GM23248 (cell line): Measurements from ENCODE around the gene PPP6R2. TPM values are rescaled to one million over a fixed set of nuclear protein-coding genes. Genes with fewer than 3 reads are reported as not detected.
"Not testable (repeated sequence)": the region's sequence is repeated elsewhere in the genome, so short reads cannot be mapped to it uniquely, and the experiment has no call there.

Experiments used
- DNase-seq: peaks from one replicate; pipeline ENCODE4 v3.0.0-alpha.2; 2015
- H2AFZ ChIP-seq: fragments of 200-600 bp; sonication (generic); 2 replicates; pipeline ENCODE4 v1.6.1; 2016; ENCODE audit warnings: antibody characterized with exemption
- H3F3A ChIP-seq: fragments of 200-600 bp; sonication (generic); 2 replicates; pipeline ENCODE4 v1.6.1; 2016; ENCODE audit warnings: mild to moderate bottlenecking, antibody characterized with exemption, mixed run types; ENCODE audit not compliant: insufficient read depth
- H3K27ac ChIP-seq: fragments of 200-600 bp; sonication (generic); 2 replicates; pipeline ENCODE4 v1.5.1; 2016; ENCODE audit warnings: mild to moderate bottlenecking
- H3K27me3 ChIP-seq: fragments of 200-600 bp; sonication (generic); replicated peaks from 2 replicates; pipeline ENCODE4 v1.6.1; 2016; ENCODE audit warnings: mild to moderate bottlenecking; ENCODE audit not compliant: insufficient read depth
- H3K36me3 ChIP-seq: fragments of 200-600 bp; sonication (generic); 2 replicates; pipeline ENCODE4 v1.6.1; 2016; ENCODE audit warnings: low read depth, mild to moderate bottlenecking
- H3K4me1 ChIP-seq: fragments of 200-600 bp; sonication (generic); 2 replicates; pipeline ENCODE4 v1.6.1; 2016; ENCODE audit warnings: mild to moderate bottlenecking; ENCODE audit not compliant: insufficient read depth
- H3K4me2 ChIP-seq: fragments of 200-600 bp; sonication (generic); one replicate; pipeline ENCODE4 v1.6.1; 2016; ENCODE audit warnings: mild to moderate bottlenecking; ENCODE audit not compliant: unreplicated experiment
- H3K4me3 ChIP-seq: fragments of 200-600 bp; sonication (generic); 2 replicates; pipeline ENCODE4 v1.5.1; 2016; ENCODE audit warnings: mild to moderate bottlenecking
- H3K79me2 ChIP-seq: fragments of 200-600 bp; sonication (generic); 2 replicates; pipeline ENCODE4 v1.6.1; 2016; ENCODE audit warnings: mild to moderate bottlenecking; ENCODE audit not compliant: insufficient read depth
- H3K9ac ChIP-seq: fragments of 200-600 bp; sonication (generic); 2 replicates; pipeline ENCODE4 v1.6.1; 2016; ENCODE audit warnings: mild to moderate bottlenecking
- H3K9me2 ChIP-seq: fragments of 200-600 bp; sonication (generic); 2 replicates; pipeline ENCODE4 v1.6.1; 2016; ENCODE audit warnings: mixed run types, mild to moderate bottlenecking, moderate library complexity; ENCODE audit not compliant: insufficient read depth
- H3K9me3 ChIP-seq: fragments of 200-600 bp; sonication (generic); one replicate; pipeline ENCODE4 v1.6.1; 2017; ENCODE audit warnings: low read depth
- H4K20me1 ChIP-seq: fragments of 200-600 bp; sonication (generic); 2 replicates; pipeline ENCODE4 v1.6.0; 2016; ENCODE audit not compliant: insufficient read depth
- EZH2 ChIP-seq: fragments of 200-600 bp; sonication (generic); IDR thresholded peaks from 2 replicates; pipeline ENCODE4 v1.6.1; 2018; ENCODE audit warnings: antibody characterized with exemption, mild to moderate bottlenecking; ENCODE audit not compliant: insufficient read depth, poor library complexity, severe bottlenecking
- EZH2phosphoT487 ChIP-seq: fragments of 200-600 bp; sonication (generic); IDR thresholded peaks from 2 replicates; pipeline ENCODE4 v1.6.1; 2018; ENCODE audit warnings: antibody characterized with exemption, moderate library complexity, mild to moderate bottlenecking, low read depth; ENCODE audit not compliant: insufficient read depth
- WGBS, 2 experiments: methylation state at CpG; one replicate each; pipeline ENCODE4 v1.1.6; 2015 to 2017; ENCODE audit warnings: low lambda C conversion rate in 2 of 2, low coverage in 1 of 2; ENCODE audit errors: missing lambda C conversion rate in 2 of 2; 5-methylcytosine and 5-hydroxymethylcytosine counted together
- in situ Hi-C: fragments of 300-500 bp; cut with MboI; formaldehyde crosslinking; loops from 2 replicates; pipeline ENCODE4 v1.15.0; 2020
- polyA plus RNA-seq: library from polyadenylated mRNA; unstranded; fragments of >200 nt; fragmentation: Nextera tagmentation; extraction: Ambion mirVana; gene quantifications from 2 replicates; pipeline ENCODE4 v1.2.1, GENCODE V29; 2016
- total RNA-seq: library from RNA; depleted of rRNA; stranded (reverse); fragments of >200 nt; shearing (Covaris generic); gene quantifications from 2 replicates; pipeline ENCODE4 v1.2.3, GENCODE V29; 2014

Gene PPP6R2
- total and polyA plus RNA-seq, 2 experiments from 2014 or later: 22.2 to 58.4 TPM

GRCh38 chr22:50318698-50319411 lies 24.3 kb upstream of the PPP6R2 start:
- Histone ChIP-seq H3K36me3 (no peaks in the 10 kb centered on the region), H3K4me1 (no peaks in the 10 kb centered on the region), H3K9ac (no peak overlapping the region), H3F3A (no peaks in the 10 kb centered on the region), H3K4me2 (no peak overlapping the region), H4K20me1 (no peaks in the 10 kb centered on the region), H3K9me2 (no peaks in the 10 kb centered on the region), H3K4me3 (no peak overlapping the region), H3K27ac (no peak overlapping the region), H3K27me3 (no peaks in the 10 kb centered on the region), H3K9me3 (no peaks in the 10 kb centered on the region), H2AFZ (no peak overlapping the region), H3K79me2 (no peaks in the 10 kb centered on the region)
- DNase-seq: no peak
- in situ Hi-C loops: no loop called here
- TF ChIP-seq EZH2 (no peak), EZH2phosphoT487 (no peak)
- 80 to 82% methylated on average over 21 of the region's 21 CpGs for WGBS, 2 experiments

GRCh38 chr22:50319503-50319951 lies 23.6 kb upstream of the PPP6R2 start:
- Histone ChIP-seq H3F3A (no peaks in the 10 kb centered on the region), H3K9ac (no peak overlapping the region), H3K79me2 (0 out of 2 replicates have a peak, but pooled peaks cover under 1% of the 10 kb centered on the region), H4K20me1 (no peaks in the 10 kb centered on the region), H3K27me3 (no peaks in the 10 kb centered on the region), H3K4me3 (no peak overlapping the region), H3K4me2 (no peak overlapping the region), H3K9me3 (no peaks in the 10 kb centered on the region), H3K9me2 (no peaks in the 10 kb centered on the region), H3K4me1 (no peaks in the 10 kb centered on the region), H2AFZ (no peak overlapping the region), H3K36me3 (no peaks in the 10 kb centered on the region), H3K27ac (no peak overlapping the region)
- WGBS, 2 experiments: 91 to 94% methylated on average over 12 to 15 of the region's 15 CpGs
- no peak for TF ChIP-seq EZH2
- TF ChIP-seq EZH2phosphoT487: no peak
- in situ Hi-C loops: no loop called here
- no peak for DNase-seq

GRCh38 chr22:50320116-50320515 lies 23.0 kb upstream of the PPP6R2 start:
- 89 to 92% methylated on average over 8 of the region's 8 CpGs for WGBS, 2 experiments

GRCh38 chr22:50320671-50321325 lies 22.3 kb upstream of the PPP6R2 start:
- H3K4me3 ChIP-seq: no peak overlapping the region
- H3K9me2 ChIP-seq: no peaks in the 10 kb centered on the region
- no peak overlapping the region for H3K27ac ChIP-seq
- DNase-seq: no peak
- no peaks in the 10 kb centered on the region for H3K9me3 ChIP-seq
- no peak for TF ChIP-seq EZH2phosphoT487
- TF ChIP-seq EZH2: no peak
- H3K4me2 ChIP-seq: no peak overlapping the region
- no peaks in the 10 kb centered on the region for H3F3A ChIP-seq
- no peaks in the 10 kb centered on the region for H3K27me3 ChIP-seq
- H3K4me1 ChIP-seq: no peaks in the 10 kb centered on the region
- H2AFZ ChIP-seq: no peak overlapping the region
- 0 out of 2 replicates have a peak, but pooled peaks cover 10% of the 10 kb centered on the region for H3K79me2 ChIP-seq
- no peaks in the 10 kb centered on the region for H4K20me1 ChIP-seq
- no peaks in the 10 kb centered on the region for H3K36me3 ChIP-seq
- H3K9ac ChIP-seq: no peak overlapping the region
- in situ Hi-C loops: no loop called here
- 82 to 86% methylated on average over 10 of the region's 10 CpGs for WGBS, 2 experiments

More at GRCh38 chr22:50320116-50320515, 23.0 kb upstream of the PPP6R2 start:
- Histone ChIP-seq H3K79me2 (0 out of 2 replicates have a peak, but pooled peaks cover 6% of the 10 kb centered on the region), H3K27me3 (no peaks in the 10 kb centered on the region), H3K9me2 (no peaks in the 10 kb centered on the region), H4K20me1 (no peaks in the 10 kb centered on the region), H2AFZ (no peak overlapping the region), H3K4me1 (no peaks in the 10 kb centered on the region), H3K27ac (no peak overlapping the region), H3K4me3 (no peak overlapping the region), H3K4me2 (no peak overlapping the region), H3K9ac (no peak overlapping the region), H3K9me3 (no peaks in the 10 kb centered on the region), H3K36me3 (no peaks in the 10 kb centered on the region), H3F3A (no peaks in the 10 kb centered on the region)
- in situ Hi-C loops: no loop called here
- no peak for DNase-seq
- TF ChIP-seq EZH2phosphoT487 (no peak), EZH2 (no peak)

- H3K27me3 ChIP-seq, DNase-seq, in situ Hi-C loops, H3K9ac ChIP-seq, H2AFZ ChIP-seq, H3K4me3 ChIP-seq, H3K4me2 ChIP-seq, H3K4me1 ChIP-seq, H4K20me1 ChIP-seq, H3F3A ChIP-seq, H3K9me3 ChIP-seq, H3K36me3 ChIP-seq, H3K9me2 ChIP-seq, H3K27ac ChIP-seq: not testable (repeated sequence)
- 74 to 76% methylated on average over 9 to 10 of the region's 10 CpGs for WGBS, 2 experiments
- peaks cover 19% of the 10 kb centered on the region; the same call in 1 of the 2 replicates for H3K79me2 ChIP-seq
Observed at GRCh38 chr22:50322382-50323104, 20.6 kb upstream of the PPP6R2 start.
